ENCODE measurements around the gene SEMA4B. TPM values are rescaled to one million over a fixed set of nuclear protein-coding genes. Genes with fewer than 3 reads are reported as not detected.

The SEMA4B gene
- total and polyA plus RNA-seq, 9 of the 15 experiments (the other 6 are each of a cell fraction or from before 2014, with no cell fraction given): 1.3 to 33.6 (median 11.0) TPM

DNA sequence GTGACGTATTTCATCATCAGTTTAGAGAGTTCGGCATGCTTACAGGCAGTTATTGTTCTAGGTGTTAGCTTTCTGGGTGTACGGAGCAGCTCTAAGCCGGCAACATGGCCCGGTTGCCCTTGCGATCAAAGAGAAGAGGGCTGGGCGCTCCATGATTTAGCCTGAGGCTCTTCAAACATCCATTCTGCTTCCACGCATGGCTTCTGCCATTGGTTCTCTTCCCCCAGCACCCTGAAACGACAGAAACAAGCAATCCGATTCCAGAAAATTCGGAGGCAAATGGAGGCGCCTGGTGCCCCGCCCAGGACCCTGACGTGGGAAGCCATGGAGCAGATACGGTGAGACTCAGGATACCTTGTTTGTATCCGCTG, 64.9 kb downstream of the SEMA4B start (continued):
- TF ChIP-seq, protein P1, sequence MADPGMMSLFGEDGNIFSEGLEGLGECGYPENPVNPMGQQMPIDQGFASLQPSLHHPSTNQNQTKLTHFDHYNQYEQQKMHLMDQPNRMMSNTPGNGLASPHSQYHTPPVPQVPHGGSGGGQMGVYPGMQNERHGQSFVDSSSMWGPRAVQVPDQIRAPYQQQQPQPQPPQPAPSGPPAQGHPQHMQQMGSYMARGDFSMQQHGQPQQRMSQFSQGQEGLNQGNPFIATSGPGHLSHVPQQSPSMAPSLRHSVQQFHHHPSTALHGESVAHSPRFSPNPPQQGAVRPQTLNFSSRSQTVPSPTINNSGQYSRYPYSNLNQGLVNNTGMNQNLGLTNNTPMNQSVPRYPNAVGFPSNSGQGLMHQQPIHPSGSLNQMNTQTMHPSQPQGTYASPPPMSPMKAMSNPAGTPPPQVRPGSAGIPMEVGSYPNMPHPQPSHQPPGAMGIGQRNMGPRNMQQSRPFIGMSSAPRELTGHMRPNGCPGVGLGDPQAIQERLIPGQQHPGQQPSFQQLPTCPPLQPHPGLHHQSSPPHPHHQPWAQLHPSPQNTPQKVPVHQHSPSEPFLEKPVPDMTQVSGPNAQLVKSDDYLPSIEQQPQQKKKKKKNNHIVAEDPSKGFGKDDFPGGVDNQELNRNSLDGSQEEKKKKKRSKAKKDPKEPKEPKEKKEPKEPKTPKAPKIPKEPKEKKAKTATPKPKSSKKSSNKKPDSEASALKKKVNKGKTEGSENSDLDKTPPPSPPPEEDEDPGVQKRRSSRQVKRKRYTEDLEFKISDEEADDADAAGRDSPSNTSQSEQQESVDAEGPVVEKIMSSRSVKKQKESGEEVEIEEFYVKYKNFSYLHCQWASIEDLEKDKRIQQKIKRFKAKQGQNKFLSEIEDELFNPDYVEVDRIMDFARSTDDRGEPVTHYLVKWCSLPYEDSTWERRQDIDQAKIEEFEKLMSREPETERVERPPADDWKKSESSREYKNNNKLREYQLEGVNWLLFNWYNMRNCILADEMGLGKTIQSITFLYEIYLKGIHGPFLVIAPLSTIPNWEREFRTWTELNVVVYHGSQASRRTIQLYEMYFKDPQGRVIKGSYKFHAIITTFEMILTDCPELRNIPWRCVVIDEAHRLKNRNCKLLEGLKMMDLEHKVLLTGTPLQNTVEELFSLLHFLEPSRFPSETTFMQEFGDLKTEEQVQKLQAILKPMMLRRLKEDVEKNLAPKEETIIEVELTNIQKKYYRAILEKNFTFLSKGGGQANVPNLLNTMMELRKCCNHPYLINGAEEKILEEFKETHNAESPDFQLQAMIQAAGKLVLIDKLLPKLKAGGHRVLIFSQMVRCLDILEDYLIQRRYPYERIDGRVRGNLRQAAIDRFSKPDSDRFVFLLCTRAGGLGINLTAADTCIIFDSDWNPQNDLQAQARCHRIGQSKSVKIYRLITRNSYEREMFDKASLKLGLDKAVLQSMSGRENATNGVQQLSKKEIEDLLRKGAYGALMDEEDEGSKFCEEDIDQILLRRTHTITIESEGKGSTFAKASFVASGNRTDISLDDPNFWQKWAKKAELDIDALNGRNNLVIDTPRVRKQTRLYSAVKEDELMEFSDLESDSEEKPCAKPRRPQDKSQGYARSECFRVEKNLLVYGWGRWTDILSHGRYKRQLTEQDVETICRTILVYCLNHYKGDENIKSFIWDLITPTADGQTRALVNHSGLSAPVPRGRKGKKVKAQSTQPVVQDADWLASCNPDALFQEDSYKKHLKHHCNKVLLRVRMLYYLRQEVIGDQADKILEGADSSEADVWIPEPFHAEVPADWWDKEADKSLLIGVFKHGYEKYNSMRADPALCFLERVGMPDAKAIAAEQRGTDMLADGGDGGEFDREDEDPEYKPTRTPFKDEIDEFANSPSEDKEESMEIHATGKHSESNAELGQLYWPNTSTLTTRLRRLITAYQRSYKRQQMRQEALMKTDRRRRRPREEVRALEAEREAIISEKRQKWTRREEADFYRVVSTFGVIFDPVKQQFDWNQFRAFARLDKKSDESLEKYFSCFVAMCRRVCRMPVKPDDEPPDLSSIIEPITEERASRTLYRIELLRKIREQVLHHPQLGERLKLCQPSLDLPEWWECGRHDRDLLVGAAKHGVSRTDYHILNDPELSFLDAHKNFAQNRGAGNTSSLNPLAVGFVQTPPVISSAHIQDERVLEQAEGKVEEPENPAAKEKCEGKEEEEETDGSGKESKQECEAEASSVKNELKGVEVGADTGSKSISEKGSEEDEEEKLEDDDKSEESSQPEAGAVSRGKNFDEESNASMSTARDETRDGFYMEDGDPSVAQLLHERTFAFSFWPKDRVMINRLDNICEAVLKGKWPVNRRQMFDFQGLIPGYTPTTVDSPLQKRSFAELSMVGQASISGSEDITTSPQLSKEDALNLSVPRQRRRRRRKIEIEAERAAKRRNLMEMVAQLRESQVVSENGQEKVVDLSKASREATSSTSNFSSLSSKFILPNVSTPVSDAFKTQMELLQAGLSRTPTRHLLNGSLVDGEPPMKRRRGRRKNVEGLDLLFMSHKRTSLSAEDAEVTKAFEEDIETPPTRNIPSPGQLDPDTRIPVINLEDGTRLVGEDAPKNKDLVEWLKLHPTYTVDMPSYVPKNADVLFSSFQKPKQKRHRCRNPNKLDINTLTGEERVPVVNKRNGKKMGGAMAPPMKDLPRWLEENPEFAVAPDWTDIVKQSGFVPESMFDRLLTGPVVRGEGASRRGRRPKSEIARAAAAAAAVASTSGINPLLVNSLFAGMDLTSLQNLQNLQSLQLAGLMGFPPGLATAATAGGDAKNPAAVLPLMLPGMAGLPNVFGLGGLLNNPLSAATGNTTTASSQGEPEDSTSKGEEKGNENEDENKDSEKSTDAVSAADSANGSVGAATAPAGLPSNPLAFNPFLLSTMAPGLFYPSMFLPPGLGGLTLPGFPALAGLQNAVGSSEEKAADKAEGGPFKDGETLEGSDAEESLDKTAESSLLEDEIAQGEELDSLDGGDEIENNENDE (IDR thresholded peaks at IDR 0.05; ENCODE audit: low read depth, low read length): no peak
- TF ChIP-seq DACH1 (IDR thresholded peaks at IDR 0.05; ENCODE audit: partially characterized antibody) (no peak), GTF2F1 (IDR thresholded peaks at IDR 0.05; ENCODE audit: low read depth, low read length) (no peak), TAF1 (IDR thresholded peaks at IDR 0.05; ENCODE audit: control insufficient read depth, extremely low read depth, insufficient read depth, low read length, severe bottlenecking) (peak; percentile 4), BRD4 (IDR thresholded peaks at IDR 0.05) (peak; percentile 64; the same call in 1 of the 2 replicates), RFX5 (IDR thresholded peaks at IDR 0.05; ENCODE audit: low read depth, low read length) (no peak), NCOR1 (IDR thresholded peaks at IDR 0.05) (no peak), TCF7L2 (IDR thresholded peaks at IDR 0.05; ENCODE audit: low read depth, low read length) (no peak), KAT2B (IDR thresholded peaks at IDR 0.05; ENCODE audit: low read depth, low read length) (no peak), DMBX1 (CRISPR knock-in tag; IDR thresholded peaks at IDR 0.05; ENCODE audit: borderline replicate concordance) (no peak), RBM25 (IDR thresholded peaks at IDR 0.05; ENCODE audit: low read depth, low read length, severe bottlenecking) (no peak), BCOR (IDR thresholded peaks at IDR 0.05) (no peak)
- TF ChIP-seq, protein P2, sequence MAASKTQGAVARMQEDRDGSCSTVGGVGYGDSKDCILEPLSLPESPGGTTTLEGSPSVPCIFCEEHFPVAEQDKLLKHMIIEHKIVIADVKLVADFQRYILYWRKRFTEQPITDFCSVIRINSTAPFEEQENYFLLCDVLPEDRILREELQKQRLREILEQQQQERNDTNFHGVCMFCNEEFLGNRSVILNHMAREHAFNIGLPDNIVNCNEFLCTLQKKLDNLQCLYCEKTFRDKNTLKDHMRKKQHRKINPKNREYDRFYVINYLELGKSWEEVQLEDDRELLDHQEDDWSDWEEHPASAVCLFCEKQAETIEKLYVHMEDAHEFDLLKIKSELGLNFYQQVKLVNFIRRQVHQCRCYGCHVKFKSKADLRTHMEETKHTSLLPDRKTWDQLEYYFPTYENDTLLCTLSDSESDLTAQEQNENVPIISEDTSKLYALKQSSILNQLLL (CRISPR knock-in tag; IDR thresholded peaks at IDR 0.05; ENCODE audit: borderline replicate concordance): no peak
- TF ChIP-seq, protein P3, sequence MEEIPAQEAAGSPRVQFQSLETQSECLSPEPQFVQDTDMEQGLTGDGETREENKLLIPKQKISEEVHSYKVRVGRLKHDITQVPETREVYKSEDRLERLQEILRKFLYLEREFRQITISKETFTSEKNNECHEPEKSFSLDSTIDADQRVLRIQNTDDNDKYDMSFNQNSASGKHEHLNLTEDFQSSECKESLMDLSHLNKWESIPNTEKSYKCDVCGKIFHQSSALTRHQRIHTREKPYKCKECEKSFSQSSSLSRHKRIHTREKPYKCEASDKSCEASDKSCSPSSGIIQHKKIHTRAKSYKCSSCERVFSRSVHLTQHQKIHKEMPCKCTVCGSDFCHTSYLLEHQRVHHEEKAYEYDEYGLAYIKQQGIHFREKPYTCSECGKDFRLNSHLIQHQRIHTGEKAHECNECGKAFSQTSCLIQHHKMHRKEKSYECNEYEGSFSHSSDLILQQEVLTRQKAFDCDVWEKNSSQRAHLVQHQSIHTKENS (CRISPR knock-in tag; IDR thresholded peaks at IDR 0.05): no peak
- TF ChIP-seq, protein P4, sequence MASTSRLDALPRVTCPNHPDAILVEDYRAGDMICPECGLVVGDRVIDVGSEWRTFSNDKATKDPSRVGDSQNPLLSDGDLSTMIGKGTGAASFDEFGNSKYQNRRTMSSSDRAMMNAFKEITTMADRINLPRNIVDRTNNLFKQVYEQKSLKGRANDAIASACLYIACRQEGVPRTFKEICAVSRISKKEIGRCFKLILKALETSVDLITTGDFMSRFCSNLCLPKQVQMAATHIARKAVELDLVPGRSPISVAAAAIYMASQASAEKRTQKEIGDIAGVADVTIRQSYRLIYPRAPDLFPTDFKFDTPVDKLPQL (IDR thresholded peaks at IDR 0.05; ENCODE audit: extremely low read depth, insufficient read length): no peak
